GM21515 (cell line): ENCODE measurements around the gene FKBP1A.

Experiments used
- ATAC-seq: cut with Tn5 transposase; IDR thresholded peaks from one replicate; pipeline ENCODE4 v1.9.1; 2021; ENCODE audit not compliant: unreplicated experiment

The FKBP1A gene

DNA sequence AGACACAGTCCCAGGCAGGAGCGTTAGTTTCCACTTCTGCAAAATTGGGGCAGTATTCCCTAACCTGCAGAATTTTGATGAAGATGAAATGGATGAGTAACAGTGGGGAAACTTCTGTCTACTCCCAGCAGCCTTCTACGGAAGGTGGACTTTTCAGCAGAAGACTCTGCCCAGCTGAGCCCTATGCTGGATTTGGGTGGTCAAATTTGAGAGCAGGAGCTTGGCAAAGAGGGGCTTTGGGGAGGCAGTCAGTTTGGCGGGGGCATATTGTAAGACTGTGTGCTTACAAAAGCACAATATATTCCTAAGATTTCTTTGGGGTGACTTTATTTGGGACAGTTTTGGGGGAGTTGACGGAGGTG lies 58.5 kb downstream of the FKBP1A start:
- no peak for ATAC-seq

DNA sequence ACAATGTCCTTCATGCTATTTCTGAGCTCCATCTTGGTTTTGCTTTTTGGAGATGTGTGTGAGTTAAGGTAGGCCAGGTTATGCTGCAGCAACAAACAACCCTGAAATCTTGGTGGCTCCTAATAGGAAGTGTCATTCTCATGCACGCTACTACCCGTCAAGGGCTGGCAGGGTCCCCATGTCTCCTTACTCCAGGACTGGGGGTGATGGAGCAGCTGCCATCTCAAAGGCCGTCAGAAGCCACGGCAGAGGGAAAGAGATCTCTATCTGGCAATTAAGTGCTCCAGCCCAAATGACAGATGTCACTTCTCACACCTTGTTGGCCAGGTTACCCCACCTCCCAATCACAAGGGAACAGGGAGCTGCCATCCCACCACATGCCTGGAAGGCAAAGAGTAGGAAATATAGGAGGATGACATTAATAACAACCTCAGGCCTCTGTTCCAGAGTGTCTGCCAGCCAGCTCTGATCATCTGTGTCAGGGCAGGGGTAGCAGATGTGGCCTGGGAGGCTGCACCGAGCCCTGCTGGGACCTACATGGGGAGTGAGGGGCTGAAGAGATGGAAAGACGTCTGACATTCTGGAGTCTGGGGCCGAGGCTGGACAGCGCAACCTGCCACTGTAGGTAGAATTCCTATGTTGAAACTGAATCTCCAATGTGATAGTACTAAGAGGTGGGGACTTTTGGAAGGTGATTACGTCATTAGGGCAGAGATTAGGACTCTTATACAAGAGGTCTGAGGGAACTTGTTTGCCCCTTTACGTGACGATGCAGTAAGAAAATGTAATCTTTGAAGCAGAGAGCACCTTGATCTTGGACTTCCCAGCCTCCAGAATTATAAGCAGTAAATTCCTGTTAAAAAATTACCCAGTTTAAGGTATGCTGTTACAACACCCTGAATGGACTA lies 59.1 kb downstream of the FKBP1A start:
- ATAC-seq: no peak

DNA sequence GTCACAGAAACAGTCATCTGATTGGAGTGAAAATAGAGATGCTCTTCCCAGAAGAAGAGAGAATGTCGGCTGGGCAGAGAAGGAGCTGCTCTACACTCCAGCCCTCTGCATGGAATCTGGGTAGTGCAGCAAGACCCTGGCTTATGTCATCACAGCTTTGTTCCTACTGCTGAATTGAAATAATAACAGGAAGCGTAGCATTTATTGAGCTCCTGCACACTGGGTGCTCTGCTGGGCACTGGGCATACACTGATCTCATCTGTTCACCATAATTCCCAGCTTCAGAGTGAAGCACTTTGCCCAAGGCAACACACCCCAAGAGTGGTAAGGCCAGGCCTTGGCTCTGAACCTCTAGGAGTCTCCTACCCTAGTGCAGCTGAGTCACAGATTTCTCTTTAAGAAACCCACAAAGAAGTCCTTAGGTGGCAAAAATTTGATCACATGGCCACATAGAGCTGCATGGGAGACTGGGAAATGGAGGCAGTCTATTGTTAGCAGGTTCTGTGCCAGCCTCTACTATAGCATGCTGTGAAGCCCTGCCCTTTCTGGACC lies 60.0 kb downstream of the FKBP1A start:
- ATAC-seq: no peak

DNA sequence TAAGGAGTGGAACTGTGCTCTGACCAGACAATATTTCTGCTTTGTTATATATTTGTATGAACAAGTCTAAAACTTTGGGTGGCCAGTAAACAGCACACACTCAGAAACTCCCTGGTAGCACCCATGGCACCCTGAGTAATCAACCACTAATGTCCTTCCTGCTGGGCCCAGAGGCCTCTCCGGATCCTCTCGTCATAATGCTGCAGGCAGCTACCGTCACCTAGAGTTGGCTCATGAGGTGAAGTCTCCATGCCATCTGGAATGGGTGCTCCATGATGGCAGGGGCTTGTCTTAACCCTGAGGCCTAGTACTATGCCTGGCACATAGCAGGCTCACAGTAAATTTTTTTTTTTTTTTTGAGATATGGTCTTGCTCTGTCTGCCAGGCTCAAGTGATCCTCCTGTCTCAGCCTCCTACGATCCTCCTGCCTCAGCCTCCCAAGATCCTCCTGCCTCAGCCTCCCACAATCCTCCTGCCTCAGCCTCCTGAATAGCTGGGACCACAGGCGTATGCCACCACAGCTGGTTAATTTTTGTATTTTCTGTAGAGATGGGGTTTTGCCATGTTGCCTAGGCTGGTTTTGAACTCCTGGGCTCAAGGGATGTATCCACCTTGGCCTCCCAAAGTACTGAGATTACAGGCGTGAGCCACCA lies 60.9 kb downstream of the FKBP1A start:
- no peak for ATAC-seq

DNA sequence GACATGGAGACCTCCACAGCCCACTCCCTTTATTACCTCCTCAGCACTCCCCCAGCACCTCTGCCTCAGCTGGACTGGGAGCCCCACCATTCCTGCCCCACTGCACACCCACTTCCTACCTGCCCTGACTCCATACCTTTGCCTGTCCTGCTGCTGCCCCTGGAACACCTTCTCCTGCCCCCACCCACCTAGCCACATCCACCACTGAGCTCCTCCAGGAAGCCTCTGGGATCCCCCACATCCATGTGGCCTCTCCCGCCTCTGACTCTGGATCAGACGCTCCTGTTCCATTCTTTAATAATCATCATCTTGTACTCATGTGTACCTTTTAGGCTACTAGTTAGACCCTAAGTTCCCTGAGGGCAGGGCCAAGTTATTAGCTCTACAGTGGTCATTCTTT lies 61.8 kb downstream of the FKBP1A start:
- ATAC-seq: no peak

DNA sequence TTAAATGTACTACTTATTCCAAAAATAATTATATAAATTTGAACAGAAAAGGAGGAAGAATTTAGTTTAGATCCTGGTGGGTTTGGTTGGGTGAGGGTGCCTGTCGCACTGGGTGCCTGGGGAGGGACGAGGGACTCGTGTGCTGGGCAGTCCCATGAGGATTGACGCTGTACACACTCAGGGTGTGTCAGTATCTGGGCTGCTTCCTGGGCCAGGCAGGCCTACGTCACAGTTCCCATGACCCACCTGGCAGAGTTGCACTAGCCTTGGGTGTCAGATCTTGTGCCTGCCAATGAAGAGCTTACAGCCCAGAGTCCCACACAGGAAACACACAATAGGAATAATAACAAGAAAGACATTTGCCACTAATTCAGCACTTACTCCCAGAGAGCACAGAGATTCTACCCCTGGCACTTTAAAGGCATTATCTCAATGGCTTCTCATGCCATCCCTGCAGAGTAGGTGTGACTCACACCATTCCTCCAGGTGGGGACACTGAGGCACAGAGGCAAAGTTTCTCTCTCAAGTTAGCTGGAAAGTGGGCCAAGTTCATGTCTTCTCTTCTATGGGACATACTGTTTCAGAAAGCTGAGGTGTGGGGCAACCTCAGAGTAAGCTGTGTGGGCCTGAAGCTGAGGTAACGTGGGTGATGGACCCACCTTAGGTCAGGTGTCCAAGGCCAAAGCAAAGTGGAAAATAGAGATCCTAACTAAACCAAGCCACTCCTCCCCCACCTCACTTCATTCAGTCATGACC lies 62.6 kb downstream of the FKBP1A start:
- ATAC-seq: no peak

DNA sequence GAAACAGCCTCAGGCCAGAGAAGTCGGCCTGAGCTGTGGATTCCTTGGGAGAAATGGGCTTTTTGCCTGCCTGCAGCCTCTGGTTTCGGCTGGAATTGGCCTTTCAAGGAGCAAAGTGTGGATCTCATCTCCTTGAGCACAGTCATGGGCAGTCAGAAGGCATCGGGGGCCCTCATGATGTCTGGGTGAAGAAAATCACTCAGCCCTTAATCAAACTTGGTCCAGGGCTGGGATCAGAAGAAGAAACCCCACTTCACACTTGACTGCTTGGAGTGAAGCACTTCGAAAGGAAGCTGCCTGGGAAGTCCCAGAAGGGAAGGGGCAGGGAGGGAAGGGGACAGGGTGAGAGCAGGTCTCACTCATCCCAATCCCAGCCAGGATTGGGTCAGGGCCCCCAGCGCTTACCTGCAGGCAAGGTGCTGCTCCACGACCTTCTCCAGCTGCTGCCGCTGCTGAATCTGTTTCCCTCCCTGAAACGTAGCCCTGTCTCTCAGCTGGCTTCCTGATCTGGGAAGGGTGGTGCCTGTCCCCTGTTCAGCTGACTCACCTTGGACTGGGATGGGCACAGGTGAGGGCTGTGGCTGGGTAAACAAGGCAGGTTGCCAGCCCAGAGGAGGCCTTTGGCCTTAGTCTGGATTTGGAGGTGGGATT lies 64.0 kb downstream of the FKBP1A start, which contains the start of gene SDCBP2:
Gene SDCBP2, minus strand, starts transcription at position 460 of the 651 bp plus-strand sequence. CDS start 8,723 bp downstream, outside the sequence.
- ATAC-seq: no peak

DNA sequence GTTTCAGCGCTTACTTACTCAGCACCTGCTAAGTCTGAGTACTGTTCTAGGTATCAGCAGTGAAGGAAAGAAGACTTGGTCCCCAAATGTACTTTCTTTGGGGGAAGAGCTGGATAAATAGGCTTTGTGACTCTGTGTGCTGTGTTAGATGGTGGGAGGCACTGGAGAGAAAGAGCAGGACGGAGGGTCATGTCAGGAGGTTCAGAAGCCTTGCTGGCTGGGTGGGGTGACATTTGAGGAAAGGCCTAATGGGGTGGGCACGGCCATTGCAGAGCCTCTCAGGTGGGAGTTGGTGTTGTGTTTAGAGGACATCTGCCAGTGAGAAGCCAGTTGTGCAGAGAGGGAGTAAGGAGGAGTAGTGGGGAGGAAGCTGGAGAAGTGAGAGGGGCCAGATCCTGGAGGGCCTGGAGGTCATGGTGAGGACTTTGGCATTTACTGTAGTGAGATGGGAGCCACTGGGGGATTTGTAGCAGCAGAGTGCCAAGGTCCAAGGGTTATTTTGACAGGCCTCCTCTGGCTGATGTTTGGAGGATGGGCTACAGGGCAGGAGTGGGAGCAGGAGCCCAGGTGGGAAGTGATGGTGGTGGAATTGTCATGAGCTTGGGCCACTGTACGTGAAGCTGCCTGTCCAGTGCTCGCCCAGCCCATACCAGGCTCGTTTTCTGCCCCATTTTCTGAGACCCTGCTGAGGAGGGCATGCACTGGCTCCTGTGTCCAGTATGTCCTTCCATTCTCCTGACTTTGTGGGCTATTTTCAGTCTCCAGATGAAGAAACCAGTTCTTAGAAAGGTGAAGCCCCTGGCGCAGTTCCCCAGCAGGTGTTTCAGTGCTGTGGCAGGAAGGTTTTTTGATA lies 64.8 kb downstream of the FKBP1A start:
- no peak for ATAC-seq

DNA sequence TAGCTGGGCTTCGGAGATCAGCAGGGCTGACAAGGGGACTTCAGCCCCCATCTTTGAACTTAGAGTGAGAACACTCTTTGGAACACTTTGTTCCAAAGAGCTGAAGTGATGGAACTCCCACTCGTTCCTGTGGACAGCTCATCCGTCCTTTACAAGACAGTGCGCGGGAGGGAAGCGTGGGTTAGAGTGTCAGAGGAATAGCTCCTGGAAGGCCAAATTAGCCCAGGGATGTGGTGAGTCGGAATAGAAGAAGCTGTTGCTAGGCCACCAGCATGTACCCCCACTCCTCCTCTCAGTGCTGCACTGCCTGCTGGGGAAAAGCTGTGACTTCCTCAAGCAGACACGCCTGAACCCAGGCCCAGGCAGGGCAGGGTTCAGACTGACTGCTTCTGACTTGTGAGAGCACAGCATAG lies 65.6 kb downstream of the FKBP1A start:
- ATAC-seq: no peak

DNA sequence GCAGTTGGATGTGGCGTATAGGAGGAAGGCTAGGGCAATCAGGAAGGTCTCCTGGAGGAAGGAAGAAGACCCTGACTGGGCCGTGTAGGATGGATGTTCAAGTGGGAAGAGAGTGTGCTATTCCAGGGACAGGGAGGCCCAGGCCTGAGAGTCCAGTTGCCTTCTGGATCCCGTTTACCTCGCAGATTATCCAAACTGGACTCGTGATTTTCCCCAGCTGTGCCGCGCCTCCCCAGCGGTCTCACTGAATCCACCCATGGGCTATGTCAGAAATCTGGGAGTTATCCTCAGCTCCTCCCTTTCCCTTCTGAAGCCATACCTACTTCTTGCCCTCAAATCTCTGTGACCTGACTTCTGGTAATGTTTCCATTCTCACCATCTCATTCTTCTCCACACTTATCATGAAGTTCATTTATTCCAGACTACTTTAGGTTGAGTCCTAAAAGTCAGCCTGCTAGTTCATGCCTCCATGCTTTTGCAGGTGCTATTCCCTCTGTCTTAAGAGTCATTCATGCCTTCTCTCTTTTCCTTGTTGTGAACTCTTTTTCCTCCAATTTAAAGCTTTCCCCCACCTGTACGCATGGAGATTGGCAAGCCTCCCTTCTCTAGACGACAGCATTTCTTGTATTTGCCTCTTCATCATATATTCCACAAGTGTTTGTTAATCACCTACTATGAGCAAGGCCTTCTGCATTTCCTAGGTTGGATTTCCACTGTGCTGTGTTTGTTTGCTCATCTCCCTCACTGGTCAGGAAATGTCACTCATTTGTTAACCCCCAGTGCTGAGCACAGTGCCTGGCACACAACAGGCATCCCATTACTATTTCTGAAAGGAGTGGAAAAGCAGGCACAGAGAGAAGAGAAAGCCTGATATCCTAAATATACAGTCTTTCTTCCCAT lies 66.6 kb downstream of the FKBP1A start:
- no peak for ATAC-seq

DNA sequence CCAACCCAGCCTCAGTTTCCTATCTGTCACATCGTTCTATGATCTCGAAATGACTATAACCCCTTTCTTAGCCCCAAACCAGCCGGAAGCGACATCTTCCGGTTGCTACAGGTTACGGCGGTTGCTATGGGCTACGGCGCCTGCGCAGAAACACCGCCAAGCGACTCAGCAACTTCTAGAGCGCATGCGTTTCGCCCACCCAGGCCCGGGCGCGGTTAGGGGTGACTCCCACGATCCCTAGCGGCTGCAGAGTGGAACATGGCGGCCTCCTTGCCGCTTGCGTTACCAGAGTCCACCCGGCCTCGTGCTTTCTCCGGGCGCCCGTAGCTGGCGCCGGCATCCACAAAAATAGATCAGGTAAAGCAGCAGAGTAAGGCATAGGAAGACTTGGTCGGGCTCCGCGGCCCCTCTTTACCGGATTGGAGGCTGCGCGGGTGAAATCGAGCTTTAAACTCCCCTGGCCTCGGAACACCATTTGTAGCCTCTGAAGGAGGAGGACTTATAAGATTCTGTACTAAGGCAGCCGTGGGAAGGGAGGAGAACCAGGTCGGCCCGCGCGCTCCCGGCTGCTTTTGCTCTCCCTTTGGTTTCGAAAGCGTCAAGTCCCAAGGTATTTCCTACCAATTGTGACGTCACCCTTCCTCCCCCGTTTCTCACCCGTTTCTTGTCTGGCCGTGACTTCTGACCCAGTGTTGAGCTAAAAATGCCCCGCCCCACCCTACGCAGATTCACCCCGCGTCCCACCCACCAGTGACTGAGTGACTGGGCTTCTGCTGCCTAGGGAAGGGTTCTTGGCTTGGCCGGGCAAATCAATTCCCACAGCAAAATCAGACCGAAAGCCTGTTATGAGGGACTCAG lies 67.5 kb downstream of the FKBP1A start:
- peak; percentile 79 for ATAC-seq

DNA sequence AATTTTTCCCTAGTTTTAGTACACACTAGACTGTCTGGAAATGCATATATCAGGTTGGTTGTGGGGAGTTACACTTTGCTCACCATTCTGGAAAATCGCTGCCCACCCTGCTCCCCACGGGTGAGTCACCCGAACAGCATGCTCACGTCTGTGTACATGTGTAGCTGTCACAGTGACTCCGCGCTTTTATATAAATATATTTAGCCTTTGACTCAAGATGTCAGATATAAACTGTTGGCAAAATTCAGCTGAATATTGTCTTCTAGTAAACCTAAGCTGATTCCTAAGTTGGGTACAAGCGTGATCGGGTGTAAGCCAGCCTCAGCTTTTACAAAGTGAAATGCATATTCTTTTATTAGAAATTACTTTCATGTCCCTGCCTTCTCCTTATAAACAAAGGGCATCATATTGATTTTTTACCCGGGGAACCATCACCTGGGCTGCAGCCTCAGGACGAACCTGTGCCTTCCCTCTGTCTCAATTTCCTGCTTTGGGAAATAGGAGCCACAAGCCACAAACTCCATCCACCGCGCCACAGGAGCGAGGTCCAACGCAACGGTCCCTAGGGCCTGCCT lies 68.2 kb downstream of the FKBP1A start:
- ATAC-seq: no peak

DNA sequence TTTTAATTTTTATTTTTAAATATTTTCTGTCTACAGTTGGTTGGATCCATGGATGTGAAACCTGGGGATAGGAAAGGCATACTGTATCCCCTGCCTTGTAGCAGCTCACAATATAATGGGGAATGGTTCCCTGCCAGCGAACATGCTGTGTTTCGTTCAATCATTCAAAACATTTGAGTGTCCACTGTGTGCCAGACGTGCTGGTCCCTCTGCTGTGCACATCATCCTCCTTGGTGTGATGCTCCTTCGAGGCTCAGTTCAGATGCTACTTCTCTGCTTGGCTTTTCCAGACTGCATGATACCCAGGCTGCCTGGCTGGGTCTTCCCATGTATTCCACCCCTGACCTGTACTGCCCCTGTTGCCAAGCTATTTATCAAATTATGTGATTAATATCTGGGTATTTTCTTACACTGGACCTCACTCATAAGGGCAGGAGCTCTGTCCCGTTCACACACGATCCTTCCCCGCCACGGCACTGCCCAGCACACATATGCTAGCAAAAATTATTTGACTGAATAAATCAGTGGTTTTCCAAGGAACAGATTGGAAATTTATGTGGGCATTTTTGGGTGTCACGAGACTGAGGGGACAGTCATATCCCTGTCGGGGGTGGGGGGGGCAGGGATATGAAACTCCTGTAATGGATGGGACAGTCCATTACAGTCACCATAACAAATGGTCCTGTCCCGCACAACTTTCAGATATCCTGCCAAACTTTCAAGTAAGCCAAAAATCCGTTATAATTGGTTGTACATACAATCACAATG lies 68.8 kb downstream of the FKBP1A start:
- ATAC-seq: no peak

DNA sequence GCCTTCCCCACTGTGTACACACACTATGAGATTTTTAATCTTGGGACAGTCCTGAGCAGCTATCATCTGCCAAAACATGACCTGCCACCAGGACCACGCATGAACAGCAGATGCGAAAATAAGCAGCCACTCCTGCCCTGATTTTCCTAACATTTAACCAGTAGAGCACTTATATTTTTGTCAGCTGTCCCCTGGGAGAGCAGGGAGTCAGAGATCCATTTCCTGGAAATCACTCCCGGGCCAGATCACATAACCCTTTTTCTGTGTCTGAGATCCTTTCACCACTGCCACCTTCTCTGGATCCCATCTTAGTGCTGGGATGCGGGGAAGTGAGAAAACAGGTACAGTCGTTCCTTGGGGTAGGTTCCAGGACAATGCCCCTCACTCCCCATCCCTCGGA lies 69.6 kb downstream of the FKBP1A start:
- no peak for ATAC-seq

DNA sequence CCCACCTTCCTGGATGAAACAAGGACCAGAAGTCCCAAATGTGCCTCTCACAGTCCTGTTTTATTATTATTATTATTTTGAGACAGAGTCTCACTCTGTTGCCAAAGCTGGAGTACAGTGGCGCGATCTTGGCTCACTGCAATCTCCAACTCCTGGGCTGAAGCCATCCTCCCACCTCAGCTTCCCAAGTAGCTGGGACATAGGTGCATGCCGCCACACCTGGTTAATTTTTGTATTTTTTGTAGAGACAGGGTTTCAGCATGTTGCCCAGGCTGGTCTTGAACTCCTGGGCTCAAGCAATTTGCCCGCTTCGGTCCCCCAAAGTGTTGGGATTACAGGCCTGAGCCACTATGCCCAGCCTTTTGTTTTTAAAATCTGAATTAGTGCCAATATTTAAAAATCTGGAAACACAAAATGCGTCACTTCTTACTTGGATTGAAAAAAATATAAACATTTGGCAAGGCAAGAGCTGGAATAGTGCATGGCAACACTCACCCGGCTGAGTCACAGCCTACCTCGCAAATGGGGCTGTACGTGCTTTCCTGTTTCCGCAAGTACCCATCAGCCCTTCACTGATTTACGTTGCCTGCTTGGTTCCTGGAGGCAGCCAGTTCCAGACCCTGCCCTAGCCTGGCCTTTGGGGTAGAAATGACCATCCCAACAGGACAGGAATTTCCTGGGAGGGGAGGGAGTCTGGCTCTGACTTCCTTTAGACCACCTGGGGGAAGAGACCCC lies 70.2 kb downstream of the FKBP1A start:
- ATAC-seq: no peak

DNA sequence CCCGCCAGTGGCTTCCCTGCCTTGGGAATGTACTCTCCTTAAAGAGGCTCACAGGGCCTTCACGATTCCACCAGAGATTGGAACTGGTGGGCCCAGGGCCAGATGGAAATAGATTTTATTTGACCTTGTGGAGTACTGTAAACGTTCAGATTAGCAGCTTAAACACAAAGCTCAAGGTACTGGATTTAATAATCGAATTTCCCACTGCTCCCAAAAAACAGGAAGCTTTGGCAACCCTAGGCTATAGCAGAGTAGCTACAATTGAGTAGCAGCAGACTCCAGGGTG lies 71.3 kb downstream of the FKBP1A start:
- ATAC-seq: no peak
